IPS DF 19.7 (cell line): ENCODE measurements around the gene BCKDHB.

Source experiments
- DNase-seq: peaks from one replicate; pipeline ENCODE4 v3.0.0-alpha.2; 2013; ENCODE audit warnings: low read depth, low spot score

Gene BCKDHB

DNA sequence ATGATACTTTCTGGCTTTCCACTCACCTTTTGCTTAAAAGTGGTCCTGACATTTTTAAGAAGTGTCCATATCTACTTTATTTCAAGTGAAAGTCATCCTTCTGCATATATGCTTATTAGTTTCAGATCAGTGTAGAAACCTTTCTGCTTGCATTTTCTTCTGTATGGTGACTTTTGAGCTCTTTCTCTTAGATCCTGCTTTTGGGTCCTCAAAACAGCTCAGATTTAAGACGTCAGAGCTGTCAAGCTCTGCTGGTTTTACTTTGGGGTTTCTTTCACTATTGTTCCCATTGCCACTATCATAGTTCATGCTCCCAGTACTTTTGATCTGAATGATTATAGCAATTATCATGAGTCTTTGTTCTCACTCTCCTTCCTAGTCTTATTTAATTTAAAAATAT lies 41.7 kb downstream of the BCKDHB start:
- no peak for DNase-seq

DNA sequence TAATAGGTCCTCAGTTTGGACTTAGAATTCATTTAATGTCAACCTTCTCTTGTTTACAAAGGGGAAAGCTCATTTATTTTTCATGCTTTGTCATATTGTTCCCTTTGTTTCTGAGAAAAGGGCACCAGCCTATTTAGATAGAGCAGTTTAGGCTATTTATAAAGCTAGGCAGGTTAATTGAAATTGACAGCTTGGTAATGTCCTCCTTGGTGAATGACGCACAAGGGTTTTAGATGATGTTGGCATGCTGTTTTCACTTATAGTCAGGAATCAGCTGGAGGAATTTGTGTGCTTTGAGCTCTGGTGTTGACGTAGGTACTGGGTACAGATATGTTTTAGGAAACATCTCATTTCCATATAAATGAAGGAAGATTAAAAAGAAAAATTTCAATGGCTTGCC lies 45.2 kb downstream of the BCKDHB start:
- DNase-seq: no peak

DNA sequence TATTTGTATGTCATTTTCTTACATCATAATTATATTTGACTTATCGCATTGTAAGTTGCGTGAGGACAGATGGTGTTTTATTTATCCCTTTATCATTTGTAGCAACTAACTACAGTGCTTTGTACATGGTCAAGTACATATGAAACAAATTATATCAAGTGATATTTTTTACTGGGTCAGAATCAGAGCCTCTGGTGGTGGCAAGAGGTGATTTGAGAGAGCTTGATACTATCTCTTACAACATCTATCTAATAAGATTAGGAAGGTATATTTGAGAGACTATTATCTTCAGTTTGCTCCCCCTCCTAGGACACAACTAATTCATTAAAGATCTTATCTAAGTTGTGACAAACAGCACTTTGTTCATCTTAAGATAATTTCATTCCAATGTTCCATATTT lies 47.7 kb downstream of the BCKDHB start:
- no peak for DNase-seq

DNA sequence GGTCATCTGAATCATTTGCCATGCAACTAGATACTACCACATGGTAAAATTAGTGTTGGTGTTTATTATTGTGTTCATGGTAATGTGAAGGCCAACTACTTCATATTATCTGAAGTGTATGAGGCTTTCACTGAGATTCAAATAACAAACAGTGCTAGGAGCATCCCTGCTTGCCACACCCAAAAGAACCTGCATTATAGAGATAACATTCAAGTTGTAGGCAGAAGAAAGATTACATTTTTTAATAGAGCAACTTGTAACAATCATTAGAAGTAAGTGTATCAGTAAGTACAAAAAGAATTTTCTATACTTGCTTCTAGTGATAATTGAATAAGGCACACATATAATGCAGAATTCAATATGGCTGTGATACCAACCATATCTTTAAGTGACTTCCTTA lies 49.8 kb downstream of the BCKDHB start:
- DNase-seq: no peak

DNA sequence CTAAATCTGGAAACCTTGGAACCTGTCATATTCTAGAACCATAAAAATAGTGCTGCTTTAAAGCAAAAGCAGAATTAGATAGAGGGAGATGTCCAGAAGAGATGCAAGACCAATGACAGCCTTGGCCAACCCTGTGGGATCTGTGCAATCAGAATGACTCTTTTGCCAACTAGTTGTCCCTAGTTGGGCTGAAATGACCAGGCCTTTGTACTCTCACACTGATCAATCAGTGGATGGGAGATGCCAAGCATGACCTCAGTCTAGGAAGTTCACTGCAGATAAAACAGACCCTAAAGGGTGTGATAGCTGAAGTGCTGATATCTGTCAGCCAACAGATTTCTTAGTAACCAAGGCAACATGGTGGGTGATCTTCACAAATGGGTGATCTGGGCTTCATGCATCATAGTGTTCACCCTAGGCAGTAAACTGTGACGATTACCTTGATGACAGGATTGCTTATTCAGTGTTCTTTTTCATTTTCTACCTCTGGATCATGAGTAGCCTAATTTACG lies 52.1 kb downstream of the BCKDHB start:
- no peak for DNase-seq

DNA sequence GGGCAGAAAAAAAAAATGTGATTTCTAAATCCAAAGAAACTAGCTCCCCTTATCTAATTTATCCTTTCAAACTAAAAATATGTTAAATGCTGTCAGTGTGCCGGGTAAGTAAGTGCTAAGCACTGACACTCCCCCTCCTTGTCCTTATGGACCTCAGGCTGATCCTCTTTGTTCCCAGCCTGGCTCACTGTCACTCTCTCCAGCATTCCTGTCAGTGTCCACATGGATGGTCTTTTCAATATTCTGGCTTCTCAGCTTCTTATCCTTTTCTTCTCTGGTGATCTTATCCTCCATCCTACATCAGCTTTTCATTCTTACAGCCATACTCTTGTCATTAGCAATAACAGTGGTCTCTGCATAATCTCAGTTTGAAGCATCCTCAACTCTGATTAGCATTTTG lies 55.0 kb downstream of the BCKDHB start:
- no peak for DNase-seq

DNA sequence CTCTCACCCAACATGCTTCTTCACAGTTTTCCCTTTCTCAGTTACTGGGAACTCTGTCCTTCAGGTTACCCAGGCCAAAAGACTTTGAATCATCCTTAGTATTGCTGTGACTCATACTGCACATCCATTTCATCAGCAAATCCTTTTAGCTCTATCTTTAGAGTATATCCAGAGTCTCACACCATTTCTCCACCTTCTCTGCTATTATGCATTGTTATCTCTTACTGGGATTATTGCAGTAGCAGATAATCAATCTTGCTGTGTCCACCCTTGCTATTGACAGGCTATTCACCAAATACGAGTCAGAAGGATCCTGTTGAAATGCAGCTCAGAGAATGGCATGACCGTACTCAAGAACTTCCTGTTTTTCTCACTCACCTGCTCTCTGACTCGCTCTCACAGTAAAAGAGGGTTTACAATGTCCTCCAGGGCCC lies 57.3 kb downstream of the BCKDHB start:
- no peak for DNase-seq

DNA sequence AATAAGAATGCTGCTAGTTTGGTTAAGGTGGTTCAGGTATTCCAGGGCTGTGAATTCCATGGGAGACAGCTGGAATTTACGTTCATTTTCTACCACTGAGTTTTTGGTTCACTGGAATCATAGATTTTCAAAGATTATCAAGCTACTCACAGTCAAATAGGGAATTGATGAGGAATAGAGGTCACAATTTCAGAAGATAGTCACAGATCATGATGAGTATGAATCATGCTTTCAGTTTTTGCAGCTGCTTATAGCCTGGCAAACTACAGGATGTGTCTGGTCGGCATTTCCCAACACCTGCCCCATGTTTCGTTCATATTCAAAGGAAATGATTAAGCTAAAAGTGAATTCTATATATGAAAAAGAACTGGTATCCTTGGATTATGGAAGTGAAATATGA lies 58.7 kb downstream of the BCKDHB start:
- DNase-seq: no peak

DNA sequence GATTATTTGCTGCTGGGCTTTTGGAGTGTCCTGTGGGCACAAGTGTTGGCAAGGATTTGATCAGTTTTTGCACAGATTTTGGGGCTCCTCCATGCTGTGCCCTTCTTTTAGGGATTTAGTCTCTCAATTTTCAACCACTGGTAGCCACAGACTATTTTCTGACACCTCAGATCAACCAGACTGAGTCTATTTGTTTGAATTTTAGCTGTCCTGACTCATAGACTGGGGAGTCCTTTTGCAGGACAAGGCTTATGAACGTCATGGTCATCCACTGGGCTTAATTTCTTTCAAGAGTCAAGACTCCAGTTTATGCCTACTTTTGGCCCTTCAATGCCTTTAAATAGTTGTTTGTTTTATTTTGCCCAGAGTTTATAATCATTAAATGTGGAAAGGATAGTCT lies 59.3 kb downstream of the BCKDHB start:
- no peak for DNase-seq

DNA sequence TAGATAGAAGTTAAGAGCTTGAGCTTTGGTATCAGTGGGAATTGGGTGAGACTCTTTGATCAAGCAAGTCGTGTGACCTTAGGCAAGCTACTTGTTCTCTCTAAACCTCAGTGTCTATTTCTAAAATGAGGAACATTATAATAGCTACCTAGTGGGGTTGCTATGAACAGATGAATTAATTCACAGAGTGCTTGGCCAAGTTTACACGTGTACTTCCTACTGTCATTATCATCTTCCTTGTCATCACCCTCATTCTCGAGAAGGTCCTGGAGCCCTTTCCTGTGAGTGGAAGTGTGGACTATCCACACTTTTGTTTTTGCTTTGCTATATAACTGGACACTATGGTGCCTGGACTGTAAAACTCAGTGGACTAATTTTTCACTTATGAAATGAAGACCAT lies 64.0 kb downstream of the BCKDHB start:
- no peak for DNase-seq

DNA sequence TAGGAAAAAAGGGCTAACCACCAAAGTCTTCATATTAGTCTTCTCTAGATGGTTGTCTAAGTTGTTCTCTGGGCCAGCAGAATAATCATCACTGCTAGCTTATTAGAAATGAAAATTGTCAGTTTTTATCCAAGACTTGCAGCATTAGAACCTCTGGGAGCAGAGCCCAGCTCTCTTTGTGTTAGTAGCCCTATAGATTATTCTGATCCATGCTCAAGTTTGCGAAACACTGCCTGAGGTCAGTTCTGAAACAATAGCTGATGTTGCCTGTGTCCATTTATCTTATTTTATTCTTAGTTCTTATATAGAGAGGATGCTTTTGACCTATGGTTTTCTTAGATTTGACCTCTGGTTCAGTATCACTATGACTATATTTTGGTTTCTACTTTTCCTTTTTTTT lies 66.9 kb downstream of the BCKDHB start:
- DNase-seq: no peak

DNA sequence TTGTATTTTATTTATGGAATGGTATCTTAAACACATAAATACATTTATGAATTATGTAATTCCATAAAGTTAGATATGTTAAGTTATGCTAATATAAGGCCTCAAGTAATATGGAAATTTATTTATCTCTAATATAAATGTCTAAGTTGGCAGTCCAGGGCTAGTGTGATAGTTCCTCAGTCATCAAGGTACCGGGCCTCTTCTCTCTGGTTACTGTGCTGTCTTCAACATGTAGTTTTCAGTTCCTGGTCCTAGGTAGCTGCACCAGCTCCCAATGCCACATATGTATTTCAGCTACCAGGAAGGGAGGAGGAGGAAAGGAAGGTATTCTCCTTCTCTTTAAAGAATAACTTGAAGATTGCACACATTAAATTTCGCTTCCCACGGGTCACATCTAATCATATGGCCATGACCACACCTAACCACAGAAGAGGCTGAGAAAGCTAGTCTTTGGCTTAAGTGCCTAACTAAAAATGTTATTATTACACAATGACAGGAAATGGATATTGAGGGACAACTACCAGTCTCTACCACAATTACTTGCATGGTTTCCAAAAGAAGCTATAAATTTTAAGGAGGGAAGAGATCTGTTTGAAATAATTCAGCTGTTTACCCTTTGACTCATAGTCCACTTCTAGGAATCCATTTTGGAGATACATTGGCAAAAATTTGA lies 68.6 kb downstream of the BCKDHB start:
- DNase-seq: no peak

DNA sequence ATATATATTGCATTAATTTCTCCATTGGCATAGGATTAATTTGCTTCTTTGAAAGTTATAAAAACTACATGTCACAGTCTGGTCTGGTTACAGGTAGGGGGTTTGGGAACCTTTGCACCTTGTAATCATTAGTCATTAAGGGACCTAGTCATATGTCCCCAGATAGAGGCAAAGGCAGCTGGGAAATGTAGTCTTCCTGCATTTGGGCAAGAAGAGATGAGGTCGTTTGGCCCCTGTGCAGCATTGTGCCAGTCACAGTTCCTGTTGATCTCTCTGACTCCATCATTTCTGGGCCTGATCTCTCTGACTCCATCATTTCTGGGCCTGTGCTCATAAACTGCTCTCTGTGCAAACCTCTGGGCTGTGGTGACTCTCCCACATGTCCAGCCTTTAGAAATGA lies 73.2 kb downstream of the BCKDHB start:
- DNase-seq: no peak

DNA sequence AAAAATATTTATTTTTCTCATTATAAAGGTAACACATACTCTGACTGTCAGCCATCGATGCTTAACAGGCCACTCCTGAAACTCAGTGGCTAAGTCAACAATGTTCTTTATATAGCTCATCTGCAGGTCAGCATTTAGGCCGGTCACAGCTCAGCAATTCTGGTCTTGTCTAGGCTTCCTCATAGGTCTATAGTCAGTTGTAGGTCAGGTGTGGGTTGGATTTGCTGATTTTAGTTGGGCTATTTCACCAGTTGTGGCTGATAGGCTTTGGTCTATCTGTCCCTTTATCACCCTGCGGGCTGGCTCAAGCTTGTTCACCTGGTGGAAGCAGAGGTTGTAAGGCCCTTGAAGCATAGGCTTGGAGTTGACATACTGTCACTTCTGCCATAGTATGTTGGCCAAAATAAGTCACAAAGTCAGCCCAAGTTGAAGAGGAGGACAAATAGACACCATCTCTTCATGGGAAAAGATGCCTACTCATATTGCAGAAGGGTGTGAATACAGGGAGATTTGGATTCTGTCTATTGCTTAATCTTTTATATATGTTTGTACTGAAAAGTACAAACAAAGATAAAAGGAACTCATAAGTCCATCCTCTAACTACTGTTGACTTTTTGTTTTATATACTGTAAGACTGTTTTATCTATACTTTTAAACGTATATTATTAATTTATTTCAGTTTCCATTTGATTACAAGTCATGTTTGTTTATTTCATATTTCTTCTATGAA lies 75.0 kb downstream of the BCKDHB start:
- DNase-seq: no peak

DNA sequence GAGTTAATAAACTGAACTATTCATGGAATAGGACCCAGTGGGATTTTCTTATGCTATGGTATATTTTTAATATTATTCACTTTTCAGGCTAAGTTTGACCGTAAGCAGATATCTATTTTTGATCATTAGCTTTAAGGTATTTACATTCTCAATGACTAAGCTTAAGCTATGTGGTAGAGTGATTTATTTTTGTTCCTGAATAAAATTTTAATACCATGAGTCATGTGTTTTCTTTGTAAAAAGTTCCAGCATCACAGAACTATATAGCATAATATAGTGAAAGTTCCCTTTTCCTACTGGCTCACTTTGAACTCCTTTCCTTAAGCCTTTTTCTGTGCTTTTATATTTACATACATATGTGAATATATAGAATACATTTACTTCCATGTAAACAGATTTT lies 75.8 kb downstream of the BCKDHB start:
- DNase-seq: no peak

DNA sequence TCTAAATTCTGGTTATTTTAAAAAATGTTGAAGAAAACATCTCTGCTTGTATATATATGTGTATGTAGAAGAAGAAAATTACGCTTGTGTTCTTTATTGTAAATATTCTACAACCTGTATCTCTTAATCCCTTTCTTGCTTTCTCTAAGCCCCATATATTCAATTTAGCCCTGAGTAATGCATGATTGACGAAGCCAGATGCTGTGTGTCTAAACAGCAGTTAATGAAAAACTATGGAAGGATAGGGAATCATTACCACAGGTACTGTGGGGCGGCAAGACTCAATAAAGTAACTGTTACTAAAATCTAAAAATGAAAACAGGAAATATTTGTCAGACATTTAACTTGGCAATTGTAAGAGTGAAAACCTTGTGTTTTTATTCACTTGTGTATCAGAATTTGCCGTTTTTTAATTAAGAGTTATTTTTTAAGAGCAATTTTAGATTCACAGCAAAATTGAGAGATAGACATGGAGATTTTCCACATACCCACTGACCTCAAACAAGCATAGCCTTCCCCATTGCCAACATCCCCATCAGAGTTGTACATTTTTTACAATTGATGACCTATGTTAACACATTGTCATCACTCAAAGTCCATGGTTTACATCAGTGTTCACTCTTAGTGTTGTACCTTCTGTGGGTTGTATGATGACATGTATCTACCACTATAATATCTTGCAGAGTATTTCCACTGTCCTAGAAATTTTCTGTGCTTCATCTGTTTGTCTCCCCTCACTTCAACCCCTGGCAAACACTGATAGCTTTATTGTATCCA lies 76.7 kb downstream of the BCKDHB start:
- no peak for DNase-seq

DNA sequence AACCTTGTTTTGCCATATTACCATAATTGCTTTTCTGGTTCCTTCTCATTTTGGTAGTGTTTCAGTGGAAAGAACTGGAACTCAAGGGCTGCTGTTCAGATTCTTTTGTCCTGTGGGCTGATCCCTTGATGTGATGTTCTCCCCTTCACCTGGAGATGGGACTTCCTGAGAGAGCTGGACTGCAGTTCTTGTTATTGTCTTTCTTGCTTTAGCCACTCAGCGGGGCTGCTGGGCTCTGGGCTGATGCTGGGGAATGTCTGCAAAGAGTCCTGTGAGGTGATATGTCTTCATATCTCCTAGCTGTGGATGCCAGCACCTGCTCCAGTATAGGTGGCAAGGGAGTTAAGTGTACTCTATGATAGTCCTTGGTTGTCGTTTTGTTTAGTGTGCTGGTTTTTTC lies 79.0 kb downstream of the BCKDHB start:
- DNase-seq: no peak

DNA sequence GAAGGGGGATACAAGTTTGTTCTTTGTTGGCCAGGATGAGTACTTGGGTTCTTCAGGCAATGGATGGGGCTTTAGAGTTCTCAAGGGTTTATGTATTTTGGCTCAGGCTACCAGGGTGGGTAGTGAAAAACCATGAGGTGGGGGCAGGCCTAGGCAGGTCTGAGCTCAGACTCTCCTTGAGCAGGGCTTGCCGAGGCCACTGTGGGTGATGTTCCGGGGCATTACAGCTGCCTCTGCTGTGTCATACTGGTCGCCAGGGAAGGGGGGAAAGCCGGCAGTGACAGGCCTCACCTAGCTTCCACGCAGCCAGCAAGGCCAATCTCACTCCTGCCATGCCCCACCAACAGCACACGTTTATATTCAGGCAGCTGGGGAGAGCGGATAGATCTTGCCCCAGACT lies 79.6 kb downstream of the BCKDHB start:
- DNase-seq: no peak

DNA sequence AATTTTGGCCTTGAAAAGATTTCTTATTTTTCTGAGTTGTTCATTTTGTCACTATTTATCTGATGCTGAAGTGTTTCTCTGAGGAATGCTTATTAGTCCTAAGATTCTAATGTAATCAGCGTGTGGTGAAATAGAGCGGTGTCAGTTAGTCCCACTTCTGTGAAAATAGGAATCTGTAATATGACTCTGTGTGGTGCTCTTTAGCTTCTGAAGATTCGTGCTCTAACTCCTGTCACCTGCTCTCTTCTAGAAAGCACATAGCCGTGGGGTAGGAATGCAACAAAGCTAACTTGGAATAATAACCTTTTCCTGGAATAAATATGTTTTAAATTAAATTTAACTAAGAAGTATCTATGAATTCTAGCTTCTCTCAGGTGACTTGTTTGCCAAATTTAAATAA lies 90.4 kb downstream of the BCKDHB start:
- DNase-seq: no peak

DNA sequence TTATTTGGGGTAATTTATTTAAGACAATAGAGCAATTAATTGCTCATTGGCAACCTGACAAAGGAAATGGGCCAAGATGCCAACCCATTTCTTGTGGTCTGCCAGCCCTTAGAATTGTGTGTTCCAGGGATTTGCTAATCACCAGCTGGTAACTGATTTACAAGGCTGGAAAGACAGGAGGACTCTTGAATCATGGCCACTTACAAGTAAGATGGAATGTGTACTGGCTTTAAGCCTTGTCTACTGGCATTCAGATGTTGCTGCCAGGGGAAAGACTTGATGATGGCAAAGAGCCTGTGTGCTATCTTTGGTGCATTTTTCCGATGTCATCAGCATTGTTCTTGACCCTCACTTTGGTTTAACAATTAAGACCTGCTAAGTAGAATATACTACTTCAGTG lies 91.0 kb downstream of the BCKDHB start:
- DNase-seq: no peak

DNA sequence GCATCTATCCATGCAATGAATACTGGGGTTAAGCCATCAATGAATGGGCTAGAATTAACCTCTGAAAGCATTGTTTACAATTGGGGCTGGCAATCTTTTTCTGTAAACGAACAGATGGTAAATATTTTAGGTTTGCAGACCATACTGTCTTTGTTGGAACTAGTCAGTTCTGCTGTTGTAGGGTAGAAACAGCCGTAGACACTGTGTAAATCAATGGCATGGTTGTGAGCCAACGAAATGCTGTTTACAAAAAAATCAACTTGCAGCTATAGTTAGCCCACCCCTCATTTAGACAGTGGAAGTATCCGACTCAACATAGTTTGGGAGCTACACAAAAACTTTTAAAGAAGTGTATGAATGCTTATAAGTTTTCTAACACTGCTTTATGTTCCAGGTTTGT lies 91.5 kb downstream of the BCKDHB start:
- no peak for DNase-seq

DNA sequence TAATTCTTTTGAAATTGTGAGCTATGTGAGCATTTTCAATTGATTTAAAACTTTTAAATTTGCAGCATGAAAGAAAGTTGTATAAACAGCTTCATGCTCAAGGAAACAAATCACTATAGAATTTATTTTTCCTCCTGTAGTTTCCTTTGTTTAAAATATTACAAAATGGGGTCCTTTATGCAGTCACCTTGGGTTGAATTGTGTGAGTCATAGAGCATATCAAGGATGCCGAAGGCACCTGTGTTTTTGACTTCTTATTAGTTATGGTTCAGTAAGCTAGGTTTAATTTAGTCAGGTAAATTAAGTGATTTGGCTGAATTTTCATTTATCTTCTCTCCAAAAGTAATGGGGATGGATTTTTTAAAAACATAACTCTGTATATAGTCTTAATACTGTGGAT lies 96.8 kb downstream of the BCKDHB start:
- DNase-seq: no peak

DNA sequence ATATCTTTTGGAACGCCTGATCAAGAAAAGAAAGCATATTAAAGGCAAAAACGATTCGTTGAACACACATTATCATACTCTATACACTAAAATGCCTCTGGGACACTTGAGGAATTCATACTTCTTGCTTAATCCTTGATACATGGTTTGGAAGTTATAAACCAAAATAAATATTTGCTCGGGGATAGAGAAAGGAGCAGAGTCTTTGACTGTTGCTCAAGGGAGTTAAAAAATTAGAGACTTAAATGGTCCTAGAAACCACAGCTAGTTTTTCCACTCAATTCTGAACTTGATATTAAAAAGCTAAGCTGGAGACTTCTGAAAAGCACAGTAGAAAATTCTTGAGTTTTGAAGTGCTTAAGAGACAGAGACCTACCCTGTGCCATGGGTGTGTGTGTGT lies 98.9 kb downstream of the BCKDHB start:
- DNase-seq: no peak
